H7 (cell line): ENCODE data around the gene SLC25A30. TPM values are rescaled to one million over a fixed set of nuclear protein-coding genes. Genes with fewer than 3 reads are reported as not detected.
"Not testable (repeated sequence)": the region's sequence is repeated elsewhere in the genome, so short reads cannot be mapped to it uniquely, and the experiment has no call there.

Source experiments
- DNase-seq: peaks from one replicate; pipeline ENCODE4 v3.0.0; 2012
- H3K27me3 ChIP-seq: 2 replicates; pipeline ENCODE4 v1.6.0; 2011; ENCODE audit warnings: mild to moderate bottlenecking, low read length; ENCODE audit not compliant: control insufficient read depth, insufficient read depth
- H3K36me3 ChIP-seq: replicated peaks from 2 replicates; pipeline ENCODE4 v1.5.1; 2011; ENCODE audit warnings: low read length; ENCODE audit not compliant: control insufficient read depth, insufficient read depth
- H3K4me3 ChIP-seq: 2 replicates; pipeline ENCODE4 v1.5.1; 2011; ENCODE audit warnings: low read depth, mild to moderate bottlenecking, control low read depth, low read length, moderate library complexity; ENCODE audit not compliant: insufficient read depth
- total RNA-seq: library from RNA; depleted of rRNA; stranded (reverse); fragments of >200 nt; shearing (Covaris generic); gene quantifications from 2 replicates; pipeline ENCODE4 v1.2.3, GENCODE V29; 2014; rRNA removed

SLC25A30 gene
- total RNA-seq, 1 experiment from 2014 or later = 1.0 TPM

DNA sequence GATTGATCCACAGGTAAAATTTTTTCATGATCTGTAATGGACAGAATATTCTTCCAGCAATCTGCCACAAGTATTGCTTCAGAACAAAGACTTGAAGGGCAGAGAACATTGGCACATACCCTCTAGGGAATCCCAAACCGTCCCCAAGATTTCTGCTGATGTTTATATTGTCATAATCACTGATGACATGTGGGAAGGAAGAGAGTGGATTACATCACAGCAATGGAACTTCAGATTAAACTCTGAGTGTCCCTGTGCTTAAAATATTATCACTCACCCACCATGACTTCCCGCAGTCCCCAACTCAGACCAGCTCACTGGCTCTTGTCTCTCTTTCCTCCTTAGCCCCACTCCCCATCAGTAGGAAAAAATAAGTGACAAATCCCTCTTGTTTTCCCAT lies 68.7 kb downstream of the SLC25A30 start:
- no peak for DNase-seq
- Histone ChIP-seq H3K27me3 (no peaks in the 10 kb centered on the region), H3K4me3 (no peak overlapping the region), H3K36me3 (peaks cover 8% of the 10 kb centered on the region)

- H3K4me3 ChIP-seq, DNase-seq, H3K27me3 ChIP-seq: not testable (repeated sequence)
- peaks cover 10% of the 10 kb centered on the region for H3K36me3 ChIP-seq
These were observed 74.1 kb downstream of the SLC25A30 start for GRCh38 chr13:45344064-45344463.

Other genes with a start within 250 kb of the SLC25A30 start
- gene KCTD4, start 217.3 kb downstream of the SLC25A30 start, total RNA-seq = not detected in 2 replicates
- gene TPT1, start 77.2 kb downstream of the SLC25A30 start, total RNA-seq = 1,060 and 1,417 TPM in 2 replicates
- gene COG3, start 46.6 kb upstream of the SLC25A30 start, total RNA-seq = 17.7 and 30.7 TPM in 2 replicates
- gene ERICH6B, start 197.4 kb upstream of the SLC25A30 start, total RNA-seq = not detected in 2 replicates